ENCODE data around the gene UMAD1.

DNA sequence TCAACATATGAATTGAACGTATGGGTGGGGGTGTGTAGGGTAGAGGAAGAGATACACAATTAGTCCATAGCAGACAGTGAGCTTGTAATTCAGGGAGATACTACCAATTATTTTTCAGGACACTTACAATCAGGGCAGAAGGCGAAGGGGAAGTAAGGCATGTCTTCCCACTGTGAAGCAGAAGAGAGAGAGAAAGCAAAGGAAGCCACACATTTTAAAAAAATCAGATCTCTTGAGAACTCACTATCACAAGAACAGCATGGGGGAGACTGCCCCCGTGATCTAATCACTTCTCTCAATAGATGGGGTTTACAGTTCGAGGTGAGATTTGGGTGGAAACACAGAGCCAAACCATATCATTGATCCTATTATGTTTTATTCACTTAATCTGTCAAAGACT lies 194.2 kb downstream of the UMAD1 start:
- TF ChIP-seq POLR2A (IDR thresholded peaks at IDR 0.05; ENCODE audit: low read length) (no peak), GATA1 (IDR thresholded peaks at IDR 0.05; ENCODE audit: low read depth, low read length) (no peak)
